ENCODE data around the gene RIMS3.

RIMS3 gene

DNA sequence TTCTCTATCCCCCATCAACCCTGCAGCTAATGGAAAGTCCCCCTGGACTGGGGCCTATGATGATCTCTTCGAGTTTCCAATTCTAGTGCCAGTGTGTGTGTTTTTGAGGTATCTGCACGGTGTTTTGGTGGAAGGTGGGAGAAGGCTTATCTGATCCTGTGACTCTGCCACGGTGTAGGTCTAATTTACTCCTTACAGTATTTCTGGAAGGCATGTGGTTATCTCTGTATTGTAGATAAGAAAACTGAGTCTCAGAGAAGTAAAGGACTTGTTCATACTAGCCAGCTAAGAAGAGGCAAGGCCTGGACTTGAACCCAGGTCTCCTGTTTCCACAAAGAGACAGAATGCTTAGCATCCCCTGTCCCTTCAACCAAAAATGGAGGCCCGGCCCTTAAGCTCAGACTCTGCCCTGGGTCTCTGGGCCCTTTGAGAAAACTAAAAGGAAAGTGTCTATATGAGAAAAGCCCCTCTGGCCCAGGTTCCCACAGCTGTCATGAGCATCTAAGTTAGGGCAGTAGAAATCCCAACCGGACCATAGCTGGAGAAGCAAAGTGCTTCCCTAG is 20.3 kb downstream of the RIMS3 start:
- TF ChIP-seq, protein P1, sequence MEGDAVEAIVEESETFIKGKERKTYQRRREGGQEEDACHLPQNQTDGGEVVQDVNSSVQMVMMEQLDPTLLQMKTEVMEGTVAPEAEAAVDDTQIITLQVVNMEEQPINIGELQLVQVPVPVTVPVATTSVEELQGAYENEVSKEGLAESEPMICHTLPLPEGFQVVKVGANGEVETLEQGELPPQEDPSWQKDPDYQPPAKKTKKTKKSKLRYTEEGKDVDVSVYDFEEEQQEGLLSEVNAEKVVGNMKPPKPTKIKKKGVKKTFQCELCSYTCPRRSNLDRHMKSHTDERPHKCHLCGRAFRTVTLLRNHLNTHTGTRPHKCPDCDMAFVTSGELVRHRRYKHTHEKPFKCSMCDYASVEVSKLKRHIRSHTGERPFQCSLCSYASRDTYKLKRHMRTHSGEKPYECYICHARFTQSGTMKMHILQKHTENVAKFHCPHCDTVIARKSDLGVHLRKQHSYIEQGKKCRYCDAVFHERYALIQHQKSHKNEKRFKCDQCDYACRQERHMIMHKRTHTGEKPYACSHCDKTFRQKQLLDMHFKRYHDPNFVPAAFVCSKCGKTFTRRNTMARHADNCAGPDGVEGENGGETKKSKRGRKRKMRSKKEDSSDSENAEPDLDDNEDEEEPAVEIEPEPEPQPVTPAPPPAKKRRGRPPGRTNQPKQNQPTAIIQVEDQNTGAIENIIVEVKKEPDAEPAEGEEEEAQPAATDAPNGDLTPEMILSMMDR (IDR thresholded peaks at IDR 0.05; ENCODE audit: extremely low read depth, missing control alignments), result no peak
- DNase-seq (ENCODE audit: low spot score), result no peak

DNA sequence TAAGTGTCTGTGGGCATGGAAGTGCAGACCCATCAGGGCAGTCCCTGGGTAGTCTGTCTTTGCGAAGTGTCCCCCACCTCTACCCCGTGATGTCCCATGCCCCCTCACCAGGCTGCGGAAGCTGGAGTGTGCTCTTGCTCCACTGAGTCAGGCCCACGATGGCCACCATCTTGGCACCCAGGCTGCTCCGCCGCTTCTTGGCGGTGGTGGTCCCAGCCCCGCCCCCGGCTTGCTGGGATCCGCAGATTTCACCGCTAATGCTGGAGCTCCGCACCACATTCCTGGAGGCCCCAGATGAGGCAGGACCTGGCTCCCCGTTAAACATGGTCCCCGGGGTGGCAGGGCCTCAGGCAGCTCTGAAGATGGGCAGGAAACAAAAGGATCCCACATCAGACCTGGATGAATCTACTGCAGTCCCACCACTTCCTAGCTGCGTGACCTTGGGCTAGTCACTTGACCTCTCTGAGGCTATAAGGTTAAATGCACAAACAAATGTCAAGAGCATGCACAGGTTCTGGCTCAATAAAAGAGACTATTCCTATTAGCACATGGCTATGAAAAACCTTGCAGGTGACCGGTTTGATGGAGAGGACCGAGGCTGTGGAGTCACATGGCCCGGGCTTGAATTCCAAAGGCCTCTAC is 23.8 kb downstream of the RIMS3 start:
- TF ChIP-seq, protein P1 (IDR thresholded peaks at IDR 0.05; ENCODE audit: extremely low read depth, missing control alignments), result no peak
- DNase-seq (ENCODE audit: low spot score), result no peak

DNA sequence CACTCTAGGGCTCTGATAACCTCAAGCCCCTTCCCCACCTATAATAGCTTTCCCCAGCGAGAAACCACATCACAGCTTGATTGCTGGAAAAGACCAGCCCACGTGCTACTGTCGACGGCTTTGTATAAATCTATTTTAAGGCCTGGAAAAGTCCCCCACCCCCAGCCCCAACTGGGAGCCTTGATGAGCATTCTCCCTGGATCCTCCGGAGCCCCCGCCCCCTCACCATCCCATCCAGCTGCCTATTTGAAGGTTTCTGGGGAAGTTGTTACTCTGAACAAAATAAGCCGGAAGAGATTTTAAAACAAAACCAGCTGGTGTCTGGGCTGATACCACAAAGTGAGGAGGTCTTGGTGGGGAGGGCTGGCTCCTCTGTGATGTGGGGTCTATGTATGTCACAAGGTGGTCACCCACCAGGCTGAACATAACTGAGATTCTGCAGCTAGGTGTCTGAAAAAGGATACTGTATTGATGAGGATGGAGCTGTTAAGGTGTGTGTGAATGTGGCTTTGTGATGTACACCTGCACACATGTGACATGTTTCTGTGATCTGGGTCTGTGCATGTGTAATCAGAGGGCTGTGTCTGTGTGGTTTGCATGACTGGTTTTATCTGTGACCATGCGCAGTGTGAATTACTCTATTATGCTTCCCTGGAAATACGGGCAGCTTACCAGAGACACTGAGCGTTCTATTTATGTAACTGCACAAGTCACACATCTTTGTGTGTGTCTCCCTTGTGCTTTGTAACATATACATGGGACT is 25.0 kb downstream of the RIMS3 start:
- TF ChIP-seq, protein P1 (IDR thresholded peaks at IDR 0.05; ENCODE audit: extremely low read depth, missing control alignments), result no peak
- DNase-seq (ENCODE audit: low spot score), result no peak

DNA sequence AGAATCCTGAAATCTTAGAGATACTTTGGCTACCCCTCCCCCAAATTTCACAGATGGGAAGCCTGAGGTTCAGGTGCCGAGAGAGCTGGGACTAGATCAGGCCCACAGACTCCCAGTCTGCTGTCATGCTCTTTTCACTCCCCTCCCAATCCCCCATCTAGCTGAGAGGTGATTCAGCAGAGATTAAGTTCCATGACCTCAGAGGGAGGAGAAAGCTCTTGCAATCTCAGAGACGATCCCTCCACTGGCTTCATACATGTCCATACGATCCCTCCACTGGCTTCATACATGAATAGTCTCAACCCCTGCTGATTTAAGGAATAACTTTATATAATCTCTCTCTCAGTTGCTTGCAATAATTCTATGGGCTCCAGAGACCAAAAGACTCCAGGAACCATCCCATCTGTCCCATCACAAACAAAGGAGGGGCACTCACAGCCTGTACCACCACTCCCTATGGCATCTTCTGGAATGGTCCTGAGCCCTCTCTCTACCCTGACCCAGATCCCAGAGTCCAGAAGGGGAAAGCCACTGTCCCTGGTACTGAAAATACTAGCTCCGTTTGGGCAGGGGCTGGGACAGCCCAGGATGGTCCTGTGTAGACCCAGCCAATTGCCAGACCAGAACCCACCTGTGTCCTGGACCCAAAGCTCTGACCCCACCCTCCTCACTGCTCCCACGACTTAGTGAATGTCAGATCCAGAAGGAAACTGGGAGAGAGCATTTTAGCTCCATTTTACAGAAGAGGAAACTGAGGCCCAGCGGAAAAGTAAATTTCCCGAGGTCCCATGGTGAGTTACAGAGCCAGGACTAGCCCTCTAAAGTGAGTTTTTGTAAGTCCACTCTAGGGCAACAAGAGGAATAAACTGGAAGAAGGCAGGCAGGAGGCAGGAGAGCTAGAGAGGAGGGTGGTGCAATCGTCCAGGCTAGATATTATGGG is 27.1 kb downstream of the RIMS3 start:
- TF ChIP-seq, protein P1 (IDR thresholded peaks at IDR 0.05; ENCODE audit: extremely low read depth, missing control alignments), result no peak
- DNase-seq (ENCODE audit: low spot score), result no peak

DNA sequence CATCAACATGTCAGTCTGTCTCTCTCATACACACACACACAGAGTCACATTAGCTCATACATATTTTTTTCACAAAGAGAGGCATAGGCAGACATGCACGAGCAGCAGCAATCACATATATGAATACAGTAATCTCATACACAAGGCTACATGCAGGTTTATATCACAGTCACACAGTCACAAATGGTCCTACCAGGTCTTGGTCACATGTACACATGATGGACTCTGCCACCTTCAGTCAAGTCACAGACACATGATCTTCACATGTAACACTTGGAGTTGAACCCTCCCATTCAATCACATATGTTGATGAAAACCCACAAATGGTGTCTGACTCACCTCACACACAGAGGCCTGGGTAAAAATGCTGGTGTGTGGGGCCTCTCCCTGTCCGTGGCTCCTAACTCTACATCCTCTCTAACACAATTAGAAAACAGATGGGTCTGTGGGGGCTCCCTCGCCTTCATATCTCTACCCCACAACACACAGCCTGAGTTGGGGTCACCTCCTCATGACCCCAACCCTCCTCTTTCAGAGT is 27.9 kb downstream of the RIMS3 start:
- TF ChIP-seq, protein P1 (IDR thresholded peaks at IDR 0.05; ENCODE audit: extremely low read depth, missing control alignments), result no peak
- DNase-seq (ENCODE audit: low spot score), result no peak

DNA sequence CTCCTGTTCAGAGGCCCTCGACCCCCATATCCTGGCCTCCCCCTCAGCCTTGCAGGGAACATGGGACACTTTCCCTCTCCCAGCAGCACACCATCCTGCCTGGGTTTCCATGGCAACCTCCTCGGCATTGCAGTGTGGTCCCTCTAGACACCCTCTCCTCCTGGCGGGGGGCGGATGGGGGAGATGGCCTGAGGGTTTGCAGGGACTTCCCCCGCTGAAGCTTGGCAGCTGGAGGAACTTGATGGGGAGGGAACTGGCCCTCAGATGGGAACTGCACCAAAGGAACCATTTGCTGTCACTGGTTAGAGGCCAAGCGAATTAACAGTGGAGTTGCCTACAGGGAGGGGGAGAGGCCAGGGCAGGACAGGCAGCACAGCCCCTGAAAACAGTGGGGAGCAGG is 28.7 kb downstream of the RIMS3 start:
- DNase-seq (ENCODE audit: low spot score), result no peak
- TF ChIP-seq, protein P1 (IDR thresholded peaks at IDR 0.05; ENCODE audit: extremely low read depth, missing control alignments), result no peak
